A673 (cell line): ENCODE results near the gene TCERG1L. TPM values are rescaled to one million over a fixed set of nuclear protein-coding genes. Genes with fewer than 3 reads are reported as not detected.
A peak's percentile ranks its signal among the peaks of the same experiment; 100 is the strongest.

Source experiments
- BruUV-seq: library from RNA; stranded (reverse); fragments of 400-500 nt; replicated peaks from 2 replicates; lab custom pipeline; 2021; lab: Mats Ljungman, UMichigan
- CTCF ChIA-PET: fragments of 300-600 bp; sonication (Branson Sonifier 250); formaldehyde crosslinking; loops from one replicate; lab custom pipeline; 2022; ENCODE audit warnings: antibody characterized with exemption; lab: Charles Lee
- POLR2A ChIA-PET: fragments of 300-600 bp; sonication (Branson Sonifier 250); formaldehyde crosslinking; loops from one replicate; lab custom pipeline; 2022; ENCODE audit warnings: antibody characterized with exemption; ENCODE audit not compliant: low non-redundant PET; lab: Charles Lee
- DNase-seq: peaks from one replicate; pipeline ENCODE4 v3.0.0-alpha.2; 2015; ENCODE audit warnings: low spot score
- H3K27ac ChIP-seq: fragments of 200-600 bp; sonication (generic); 2 replicates; pipeline ENCODE4 v1.5.1; 2016; ENCODE audit warnings: mixed run types, low read depth, mild to moderate bottlenecking, mixed read lengths, antibody characterized with exemption, low read length; ENCODE audit not compliant: poor library complexity, severe bottlenecking
- H3K27me3 ChIP-seq: fragments of 200-600 bp; sonication (generic); replicated peaks from 2 replicates; pipeline ENCODE4 v1.6.1; 2017; ENCODE audit warnings: mixed run types, low read depth, mild to moderate bottlenecking, mixed read lengths, antibody characterized with exemption, low read length; ENCODE audit not compliant: insufficient read depth, poor library complexity
- H3K36me3 ChIP-seq: fragments of 200-600 bp; sonication (generic); 2 replicates; pipeline ENCODE4 v1.6.1; 2016; ENCODE audit warnings: mixed run types, mild to moderate bottlenecking, mixed read lengths, antibody characterized with exemption, low read length; ENCODE audit not compliant: insufficient read depth, poor library complexity, severe bottlenecking
- H3K4me1 ChIP-seq: fragments of 200-600 bp; sonication (generic); 2 replicates; pipeline ENCODE4 v1.6.1; 2017; ENCODE audit warnings: mixed run types, mild to moderate bottlenecking, mixed read lengths, antibody characterized with exemption, low read length; ENCODE audit not compliant: insufficient read depth, poor library complexity, severe bottlenecking
- H3K4me3 ChIP-seq: fragments of 200-600 bp; sonication (generic); 2 replicates; pipeline ENCODE4 v1.5.1; 2016; ENCODE audit warnings: low read depth, mixed run types, mild to moderate bottlenecking, mixed read lengths, low read length; ENCODE audit not compliant: poor library complexity, severe bottlenecking
- H3K9me3 ChIP-seq: fragments of 200-600 bp; sonication (generic); 2 replicates; pipeline ENCODE4 v1.6.1; 2016; ENCODE audit warnings: mixed run types, low read depth, mild to moderate bottlenecking, mixed read lengths, antibody characterized with exemption, low read length; ENCODE audit not compliant: poor library complexity, severe bottlenecking
- EZH2 ChIP-seq: fragments of 200-600 bp; sonication (generic); IDR thresholded peaks from 2 replicates; pipeline ENCODE4 v1.6.1; 2017; ENCODE audit warnings: borderline replicate concordance, low read depth, mild to moderate bottlenecking, mixed read lengths, antibody characterized with exemption, low read length; ENCODE audit not compliant: poor library complexity, severe bottlenecking
- intact Hi-C: fragments of 100-400 bp; cut with micrococcal nuclease; formaldehyde crosslinking; loops from one replicate; pipeline ENCODE4 v1.10.0; 2022; ENCODE audit not compliant: unreplicated experiment
- total RNA-seq: library from RNA; stranded (reverse); gene quantifications from 2 replicates; pipeline ENCODE4 v1.2.3, GENCODE V29; 2021
- TF ChIP-seq, protein P1 (sequence below): fragments of 300-800, 200-600 bp; sonication (generic); conservative IDR thresholded peaks from 2 replicates; pipeline ENCODE4 v1.5.1; 2017; ENCODE audit warnings: low read depth, mild to moderate bottlenecking, antibody characterized with exemption, low read length, moderate library complexity, mixed read lengths

Gene TCERG1L
- total RNA-seq, 1 experiment from 2014 or later, result 16.3 TPM

DNA sequence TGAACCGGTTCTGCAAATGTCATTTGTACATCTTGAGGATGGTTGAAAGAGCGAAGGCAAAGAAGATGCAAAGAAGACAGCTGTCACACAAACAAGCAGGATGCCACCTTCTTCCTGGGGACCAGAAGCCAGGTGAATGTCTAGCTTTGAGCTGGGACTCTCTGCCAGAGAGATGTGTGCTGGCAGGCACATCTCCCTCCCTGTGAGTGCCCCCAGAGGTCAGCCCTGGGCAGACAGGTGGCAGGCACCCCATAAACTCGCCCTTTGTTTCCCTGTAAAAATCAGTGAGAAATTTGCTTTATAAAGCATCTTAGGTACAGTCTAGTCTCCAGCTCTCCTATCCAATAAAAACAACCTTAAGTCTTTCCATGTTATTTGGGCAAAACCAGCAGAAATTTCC, 2.6 kb upstream of the TCERG1L start:
- intact Hi-C loops, result loop anchor here (5.0 to 10.0 kb wide), 2 partner anchors 561 to 627 kb away; no protein-coding TSS in a partner anchor
- ChIA-PET POLR2A (no interaction called here), CTCF (no interaction called here)
- Histone ChIP-seq H3K36me3 (no peaks in the 10 kb centered on the region), H3K27ac (no peak overlapping the region), H3K9me3 (no peaks in the 10 kb centered on the region), H3K4me3 (no peak overlapping the region), H3K4me1 (peaks cover 5% of the 10 kb centered on the region), H3K27me3 (no peaks in the 10 kb centered on the region)
- no TSS peak for BruUV-seq
- no peak for DNase-seq
- TF ChIP-seq, protein P1, sequence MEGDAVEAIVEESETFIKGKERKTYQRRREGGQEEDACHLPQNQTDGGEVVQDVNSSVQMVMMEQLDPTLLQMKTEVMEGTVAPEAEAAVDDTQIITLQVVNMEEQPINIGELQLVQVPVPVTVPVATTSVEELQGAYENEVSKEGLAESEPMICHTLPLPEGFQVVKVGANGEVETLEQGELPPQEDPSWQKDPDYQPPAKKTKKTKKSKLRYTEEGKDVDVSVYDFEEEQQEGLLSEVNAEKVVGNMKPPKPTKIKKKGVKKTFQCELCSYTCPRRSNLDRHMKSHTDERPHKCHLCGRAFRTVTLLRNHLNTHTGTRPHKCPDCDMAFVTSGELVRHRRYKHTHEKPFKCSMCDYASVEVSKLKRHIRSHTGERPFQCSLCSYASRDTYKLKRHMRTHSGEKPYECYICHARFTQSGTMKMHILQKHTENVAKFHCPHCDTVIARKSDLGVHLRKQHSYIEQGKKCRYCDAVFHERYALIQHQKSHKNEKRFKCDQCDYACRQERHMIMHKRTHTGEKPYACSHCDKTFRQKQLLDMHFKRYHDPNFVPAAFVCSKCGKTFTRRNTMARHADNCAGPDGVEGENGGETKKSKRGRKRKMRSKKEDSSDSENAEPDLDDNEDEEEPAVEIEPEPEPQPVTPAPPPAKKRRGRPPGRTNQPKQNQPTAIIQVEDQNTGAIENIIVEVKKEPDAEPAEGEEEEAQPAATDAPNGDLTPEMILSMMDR, result no peak
- TF ChIP-seq EZH2, result no peak

DNA sequence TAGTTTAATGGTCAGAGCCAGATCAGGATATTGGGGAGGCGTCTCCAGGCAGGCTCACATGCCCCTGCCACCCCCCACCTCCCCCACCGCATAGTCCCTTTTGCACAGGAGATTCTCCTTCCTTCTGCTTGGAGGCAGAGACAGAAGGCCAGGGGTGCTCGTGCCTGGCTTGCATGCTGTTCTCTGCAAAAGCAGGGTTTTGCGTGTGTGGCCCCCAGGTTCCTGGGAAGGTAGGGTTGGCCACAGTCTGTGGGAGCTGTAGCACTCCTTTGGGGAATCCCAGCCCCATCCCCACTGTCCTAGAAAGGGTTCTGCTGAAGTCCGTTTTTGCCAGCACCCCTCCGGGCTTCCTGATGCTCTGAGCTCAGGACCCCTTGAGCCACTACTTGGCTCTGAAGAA, 1.9 kb upstream of the TCERG1L start:
- Histone ChIP-seq H3K9me3 (no peaks in the 10 kb centered on the region), H3K27me3 (no peaks in the 10 kb centered on the region), H3K27ac (no peak overlapping the region), H3K4me3 (no peak overlapping the region), H3K4me1 (peaks cover 5% of the 10 kb centered on the region), H3K36me3 (no peaks in the 10 kb centered on the region)
- BruUV-seq, result no TSS peak
- intact Hi-C loops, result loop anchor here (5.0 to 10.0 kb wide), 2 partner anchors 561 to 626 kb away; no protein-coding TSS in a partner anchor
- POLR2A ChIA-PET, result no interaction called here
- no peak for TF ChIP-seq EZH2
- TF ChIP-seq, protein P1, result no peak
- CTCF ChIA-PET, result no interaction called here
- no peak for DNase-seq

DNA sequence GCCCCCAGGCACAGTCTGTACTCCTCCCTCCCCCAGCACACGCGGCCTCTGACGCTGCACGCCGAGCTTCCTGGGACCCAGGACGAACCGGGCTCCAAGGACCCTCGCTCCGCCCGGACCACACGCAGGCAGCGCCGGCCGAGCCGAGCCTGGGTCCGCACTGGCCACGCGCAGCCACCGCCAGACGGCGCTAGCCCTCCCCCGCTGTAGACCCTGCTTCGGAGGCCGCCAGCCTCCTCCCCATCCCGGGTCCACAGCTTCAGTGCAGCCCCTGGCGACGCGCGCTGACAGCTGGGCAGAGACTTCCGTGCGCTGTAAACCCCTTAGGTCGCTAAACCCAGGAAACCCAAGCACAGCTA, 936 bp upstream of the TCERG1L start:
- DNase-seq, result peak; percentile 87
- CTCF ChIA-PET, result interaction anchor here (0.5 to 0.9 kb wide), 2 partner anchors 14 to 30 kb away, joined by 3 to 10 read pairs; no protein-coding TSS in a partner anchor
- H3K27ac ChIP-seq, result peak overlapping the region; percentile 70
- TF ChIP-seq, protein P1, result peak; percentile 87
- TF ChIP-seq EZH2, result no peak
- H3K27me3 ChIP-seq, result no peaks in the 10 kb centered on the region
- peaks cover 5% of the 10 kb centered on the region for H3K4me1 ChIP-seq
- BruUV-seq, result no TSS peak
- intact Hi-C loops, result loop anchor here (1.0 to 10.0 kb wide), 3 partner anchors 20 to 625 kb away; no protein-coding TSS in a partner anchor
- H3K9me3 ChIP-seq, result no peaks in the 10 kb centered on the region
- peak overlapping the region; percentile 86 for H3K4me3 ChIP-seq
- H3K36me3 ChIP-seq, result peaks cover 9% of the 10 kb centered on the region
- POLR2A ChIA-PET, result no interaction called here
